ENCODE results near the gene PSAT1. TPM values are rescaled to one million over a fixed set of nuclear protein-coding genes. Genes with fewer than 3 reads are reported as not detected.

PSAT1 gene
- total RNA-seq, 1 experiment from 2014 or later = 226 TPM

DNA sequence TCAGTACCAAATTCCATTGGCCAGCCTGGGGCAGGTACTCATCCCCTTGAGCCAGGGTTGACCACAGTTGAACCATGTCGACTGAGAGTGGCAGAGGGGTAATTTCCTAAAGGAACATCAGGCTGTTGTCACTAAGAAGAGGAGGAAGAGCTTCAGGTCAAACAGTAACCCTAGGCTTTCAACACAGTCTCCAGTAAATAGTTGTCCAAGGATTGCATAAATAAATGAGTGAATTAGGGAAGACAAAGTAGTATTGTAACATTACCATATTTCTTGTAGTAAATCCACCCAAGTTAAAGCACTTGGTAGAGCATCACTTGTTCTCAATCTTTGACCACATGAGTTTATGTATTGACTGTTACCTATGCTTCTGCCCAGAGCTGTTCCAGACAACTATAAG is 7.4 kb downstream of the PSAT1 start:
- TF ChIP-seq POLR2A (IDR thresholded peaks at IDR 0.05; ENCODE audit: borderline replicate concordance, extremely low read depth, insufficient read depth, insufficient read length) (no peak), CBX3 (IDR thresholded peaks at IDR 0.05; ENCODE audit: low read depth) (no peak)
- ATAC-seq = no peak
- POLR2A ChIA-PET = no interaction called here

DNA sequence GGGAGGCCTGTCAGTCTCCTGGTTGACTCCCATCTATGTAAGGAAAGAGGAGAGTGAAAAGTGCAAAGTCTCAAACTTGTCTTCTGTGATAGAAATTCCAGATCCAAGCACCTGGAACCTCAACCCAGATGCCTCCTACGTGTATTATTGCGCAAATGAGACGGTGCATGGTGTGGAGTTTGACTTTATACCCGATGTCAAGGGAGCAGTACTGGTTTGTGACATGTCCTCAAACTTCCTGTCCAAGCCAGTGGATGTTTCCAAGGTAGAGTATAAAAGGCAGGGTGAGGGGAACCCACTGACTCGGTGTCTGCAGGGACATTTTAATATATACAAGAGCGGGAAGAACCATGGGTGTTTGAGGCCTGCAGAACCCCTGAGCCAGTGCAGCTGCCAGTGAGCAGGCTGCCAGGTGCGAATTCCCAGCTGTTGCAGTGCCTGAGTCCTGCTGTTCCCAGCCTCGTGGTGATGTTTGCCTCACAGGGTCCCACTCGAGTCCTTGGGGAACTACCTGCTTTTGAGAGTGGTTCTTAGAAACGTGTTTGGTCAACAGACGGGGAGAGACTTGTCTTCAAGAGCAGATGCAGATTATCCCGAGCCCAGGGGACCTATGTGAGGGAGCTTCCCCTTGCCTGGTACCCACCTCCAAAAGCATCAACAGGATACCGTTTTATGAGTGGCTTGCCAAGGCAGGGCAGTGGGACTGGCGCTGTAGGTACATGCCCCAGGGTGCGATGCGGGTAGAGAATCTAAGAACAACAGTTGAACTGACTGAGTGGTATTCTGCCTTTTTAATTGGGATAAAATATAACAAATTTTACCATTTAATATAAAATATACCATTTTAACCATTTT is 9.5 kb downstream of the PSAT1 start:
- no peaks in the 10 kb centered on the region for H3K9me3 ChIP-seq (ENCODE audit: control insufficient read depth in 1 of 2, insufficient read depth in 1 of 2, low read depth in 1 of 2, low read length in 2 of 2)
- DNase-seq (ENCODE audit: low read depth, low spot score) = no peak
- no peaks in the 10 kb centered on the region for H4K20me1 ChIP-seq (ENCODE audit: insufficient read depth)
- no peaks in the 10 kb centered on the region for H3K27me3 ChIP-seq (ENCODE audit: insufficient read depth, low read length)
- ATAC-seq = no peak
- no peak overlapping the region for H2AFZ ChIP-seq (ENCODE audit: low read depth, low read length, poor library complexity, severe bottlenecking)
- H3K4me3 ChIP-seq (replicated peaks in 1 of 2; ENCODE audit: low read depth in 1 of 2, low read length in 2 of 2) = no peak overlapping the region
- TF ChIP-seq CEBPB (IDR thresholded peaks at IDR 0.05; ENCODE audit: low read depth) (no peak), POLR2A (IDR thresholded peaks at IDR 0.05; ENCODE audit: borderline replicate concordance, extremely low read depth, insufficient read depth, insufficient read length) (no peak), ZFX (IDR thresholded peaks at IDR 0.05) (no peak), POLR2AphosphoS5 (IDR thresholded peaks at IDR 0.05; ENCODE audit: low read depth, low read length) (no peak), SIN3A (IDR thresholded peaks at IDR 0.05; ENCODE audit: low read depth) (no peak), RAD21 (IDR thresholded peaks at IDR 0.05; ENCODE audit: low read depth) (no peak), TCF7L2 (IDR thresholded peaks at IDR 0.05; ENCODE audit: borderline replicate concordance, extremely low read depth, insufficient read depth, insufficient read length) (no peak)
- TF ChIP-seq, protein P1, sequence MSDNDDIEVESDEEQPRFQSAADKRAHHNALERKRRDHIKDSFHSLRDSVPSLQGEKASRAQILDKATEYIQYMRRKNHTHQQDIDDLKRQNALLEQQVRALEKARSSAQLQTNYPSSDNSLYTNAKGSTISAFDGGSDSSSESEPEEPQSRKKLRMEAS (IDR thresholded peaks at IDR 0.05) = no peak
- TF ChIP-seq, protein P2, sequence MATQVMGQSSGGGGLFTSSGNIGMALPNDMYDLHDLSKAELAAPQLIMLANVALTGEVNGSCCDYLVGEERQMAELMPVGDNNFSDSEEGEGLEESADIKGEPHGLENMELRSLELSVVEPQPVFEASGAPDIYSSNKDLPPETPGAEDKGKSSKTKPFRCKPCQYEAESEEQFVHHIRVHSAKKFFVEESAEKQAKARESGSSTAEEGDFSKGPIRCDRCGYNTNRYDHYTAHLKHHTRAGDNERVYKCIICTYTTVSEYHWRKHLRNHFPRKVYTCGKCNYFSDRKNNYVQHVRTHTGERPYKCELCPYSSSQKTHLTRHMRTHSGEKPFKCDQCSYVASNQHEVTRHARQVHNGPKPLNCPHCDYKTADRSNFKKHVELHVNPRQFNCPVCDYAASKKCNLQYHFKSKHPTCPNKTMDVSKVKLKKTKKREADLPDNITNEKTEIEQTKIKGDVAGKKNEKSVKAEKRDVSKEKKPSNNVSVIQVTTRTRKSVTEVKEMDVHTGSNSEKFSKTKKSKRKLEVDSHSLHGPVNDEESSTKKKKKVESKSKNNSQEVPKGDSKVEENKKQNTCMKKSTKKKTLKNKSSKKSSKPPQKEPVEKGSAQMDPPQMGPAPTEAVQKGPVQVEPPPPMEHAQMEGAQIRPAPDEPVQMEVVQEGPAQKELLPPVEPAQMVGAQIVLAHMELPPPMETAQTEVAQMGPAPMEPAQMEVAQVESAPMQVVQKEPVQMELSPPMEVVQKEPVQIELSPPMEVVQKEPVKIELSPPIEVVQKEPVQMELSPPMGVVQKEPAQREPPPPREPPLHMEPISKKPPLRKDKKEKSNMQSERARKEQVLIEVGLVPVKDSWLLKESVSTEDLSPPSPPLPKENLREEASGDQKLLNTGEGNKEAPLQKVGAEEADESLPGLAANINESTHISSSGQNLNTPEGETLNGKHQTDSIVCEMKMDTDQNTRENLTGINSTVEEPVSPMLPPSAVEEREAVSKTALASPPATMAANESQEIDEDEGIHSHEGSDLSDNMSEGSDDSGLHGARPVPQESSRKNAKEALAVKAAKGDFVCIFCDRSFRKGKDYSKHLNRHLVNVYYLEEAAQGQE (IDR thresholded peaks at IDR 0.05; ENCODE audit: low read depth) = no peak
- no peak overlapping the region for H3K27ac ChIP-seq (ENCODE audit: low read depth, low read length)
- ChIA-PET CTCF (no interaction called here), RAD21 (ENCODE audit: low non-redundant PET in 1 of 2, low total read pairs in 2 of 2, uncharacterized antibody in 2 of 2, unreplicated experiment in 2 of 2) (no interaction called here), POLR2A (interaction anchor here (0.7 kb wide), 1 partner anchor 10 kb away, joined by 3 read pairs; no protein-coding TSS in a partner anchor)
- H3K4me1 ChIP-seq (ENCODE audit: control insufficient read depth in 1 of 2, insufficient read depth in 2 of 2, low read length in 2 of 2) = no peaks in the 10 kb centered on the region
- intact Hi-C loops (cut with micrococcal nuclease) = no loop called here
- peaks cover 21 to 55% of the 10 kb centered on the region in 2 experiments for H3K36me3 ChIP-seq (ENCODE audit: control insufficient read depth in 1 of 2, insufficient read depth in 2 of 2, low read length in 2 of 2)
- BruUV-seq (replicated peaks) = no TSS peak
- H3K9ac ChIP-seq (ENCODE audit: low read length) = no peak overlapping the region
- H3K9me2 ChIP-seq (ENCODE audit: insufficient read depth) = no peaks in the 10 kb centered on the region
- H3K4me2 ChIP-seq (ENCODE audit: low read length) = no peak overlapping the region
- peaks cover 8% of the 10 kb centered on the region for H3K79me2 ChIP-seq (ENCODE audit: insufficient read depth, low read length)

More for the DNA sequence above, 7.4 kb downstream of the PSAT1 start:
- Histone ChIP-seq H3K4me1 (ENCODE audit: control insufficient read depth in 1 of 2, insufficient read depth in 2 of 2, low read length in 2 of 2) (no peaks in the 10 kb centered on the region), H3K27ac (ENCODE audit: low read depth, low read length) (no peak overlapping the region), H3K4me2 (ENCODE audit: low read length) (no peak overlapping the region), H3K9me2 (ENCODE audit: insufficient read depth) (no peaks in the 10 kb centered on the region), H3K9ac (ENCODE audit: low read length) (no peak overlapping the region), H3K79me2 (ENCODE audit: insufficient read depth, low read length) (peaks cover 23% of the 10 kb centered on the region), H3K27me3 (ENCODE audit: insufficient read depth, low read length) (no peaks in the 10 kb centered on the region), H3K9me3 (ENCODE audit: control insufficient read depth in 1 of 2, insufficient read depth in 1 of 2, low read depth in 1 of 2, low read length in 2 of 2) (no peaks in the 10 kb centered on the region), H3K36me3 (ENCODE audit: control insufficient read depth in 1 of 2, insufficient read depth in 2 of 2, low read length in 2 of 2) (peaks cover 19 to 54% of the 10 kb centered on the region in 2 experiments), H3K4me3 (replicated peaks in 1 of 2; ENCODE audit: low read depth in 1 of 2, low read length in 2 of 2) (no peak overlapping the region), H2AFZ (ENCODE audit: low read depth, low read length, poor library complexity, severe bottlenecking) (no peak overlapping the region), H4K20me1 (ENCODE audit: insufficient read depth) (no peaks in the 10 kb centered on the region)
- ChIA-PET RAD21 (ENCODE audit: low non-redundant PET in 1 of 2, low total read pairs in 2 of 2, uncharacterized antibody in 2 of 2, unreplicated experiment in 2 of 2) (no interaction called here), CTCF (no interaction called here)
- intact Hi-C loops (cut with micrococcal nuclease) = no loop called here
- DNase-seq (ENCODE audit: low read depth, low spot score) = no peak
- no TSS peak for BruUV-seq (replicated peaks)

All from HCT116 (cell line).